GM12801 (cell line): ENCODE measurements around the gene SYNE1.

Source experiments
- CTCF ChIP-seq: IDR thresholded peaks from one replicate; pipeline ENCODE4 v1.5.1; 2011; ENCODE audit warnings: control low read depth; ENCODE audit not compliant: insufficient read length; ENCODE audit errors: extremely low read depth

The SYNE1 gene

GRCh38 chr6:152223636-152224035 is 413.5 kb downstream of the SYNE1 start:
- no peak for TF ChIP-seq CTCF

- no peak for TF ChIP-seq CTCF
These were observed 415.1 kb downstream of the SYNE1 start for GRCh38 chr6:152221806-152222628.

GRCh38 chr6:152220786-152221185 is 416.4 kb downstream of the SYNE1 start:
- TF ChIP-seq CTCF = no peak

- TF ChIP-seq CTCF = no peak
These were observed 418.3 kb downstream of the SYNE1 start for GRCh38 chr6:152218887-152219286.

- TF ChIP-seq CTCF = no peak
These were observed 424.7 kb downstream of the SYNE1 start for GRCh38 chr6:152212437-152212836.

GRCh38 chr6:152209211-152209610 is 428.0 kb downstream of the SYNE1 start:
- TF ChIP-seq CTCF = no peak

GRCh38 chr6:152207915-152208714 is 429.0 kb downstream of the SYNE1 start:
- no peak for TF ChIP-seq CTCF
